Right lobe of liver (tissue), 6 donors: ENCODE measurements around the gene TMEM247. TPM values are rescaled to one million over a fixed set of nuclear protein-coding genes. Genes with fewer than 3 reads are reported as not detected.
A peak's percentile ranks its signal among the peaks of the same experiment; 100 is the strongest.

Experiments used
- ATAC-seq, 4 donors: fragments of 200-7000 bp; cut with Tn5 transposase; one replicate each; pipeline ENCODE4 v1.9.1; 2020; ENCODE audit warnings: mild to moderate bottlenecking in 4 of 4, moderate library complexity in 4 of 4
- DNase-seq, 3 donors: peaks; one replicate each; pipeline ENCODE4 v3.0.0-alpha.2; 2020
- H3K27ac ChIP-seq, 3 donors: fragments of 200-600 bp; one replicate each; pipeline ENCODE4 v1.8.0; 2022
- H3K27me3 ChIP-seq, 2 donors: fragments of 200-600 bp; one replicate each; pipeline ENCODE4 v1.8.0; 2022
- H3K36me3 ChIP-seq, 4 donors: fragments of 200-600 bp; sonication (generic) in 1 of 4; one replicate each; pipeline versions ENCODE4 v1.5.1 to v1.8.0; 2017 to 2022; ENCODE audit warnings: control low read depth in 1 of 4
- H3K4me1 ChIP-seq, 4 donors: fragments of 200-600 bp; sonication (generic) in 1 of 4; one replicate each; pipeline versions ENCODE4 v1.5.1 to v1.8.0; 2017 to 2022; ENCODE audit warnings: control low read depth in 1 of 4
- H3K4me3 ChIP-seq, 3 donors: fragments of 200-600 bp; one replicate each; pipeline ENCODE4 v1.8.0; 2022
- H3K9me3 ChIP-seq, 4 donors: fragments of 200-600 bp; sonication (generic) in 1 of 4; one replicate each; pipeline versions ENCODE4 v1.5.1 to v1.8.0; 2017 to 2022; ENCODE audit warnings: control low read depth in 1 of 4
- CTCF ChIP-seq, 4 donors: fragments of 200-600 bp in 3 of 4; fragments of 450-650 bp in 1 of 4; IDR thresholded peaks; one replicate each; pipeline versions ENCODE4 v1.5.1 to v1.8.0; 2016 to 2022; ENCODE audit warnings: antibody characterized with exemption in 4 of 4, mild to moderate bottlenecking in 2 of 4
- POLR2A ChIP-seq: fragments of 450-650 bp; IDR thresholded peaks from one replicate; pipeline ENCODE4 v1.6.1; 2017; ENCODE audit warnings: antibody characterized with exemption, mild to moderate bottlenecking
- WGBS: methylation state at CpG from one replicate; pipeline ENCODE4 v1.1.6; 2018; ENCODE audit warnings: low coverage, low lambda C conversion rate; ENCODE audit not compliant: insufficient coverage; ENCODE audit errors: missing lambda C conversion rate; 5-methylcytosine and 5-hydroxymethylcytosine counted together
- intact Hi-C, 2 donors: fragments of 100-400 bp; cut with DNase I; formaldehyde crosslinking; loops; one replicate each; pipeline versions ENCODE4 v1.11.2 to v1.14.1; 2022
- total RNA-seq, 6 experiments: library from RNA; depleted of rRNA in 2 of 6; stranded (reverse); fragments of >200 nt in 2 of 6; fragmentation: NEBNext Ultra II Directional in 3 of 6; extraction: Animal tissue kit (Norgen Biotek cat#: 25700) in 3 of 6; gene quantifications; one replicate each; pipeline versions ENCODE4 v1.1.0 to v1.2.4, GENCODE V29; 2016 to 2023
- donor health status: DM: no; HTN: yes; CAD: no.
- donor health status: DM: no; HTN: no; CAD: no.
- donor health status: DM: no; HTN: no; CAD: no.
- donor health status: DM: no; HTN: yes; CAD: no.
- donor health status: DM: no; HTN: yes; CAD: no.

Gene TMEM247
- total RNA-seq, 6 experiments from 2014 or later = not detected

GRCh38 chr2:46487667-46488335 is 8.4 kb downstream of the TMEM247 start:
- Histone ChIP-seq H3K4me3 (no peak overlapping the region), H3K27me3 (no peaks in the 10 kb centered on the region), H3K9me3 (no peaks in the 10 kb centered on the region), H3K27ac (no peak overlapping the region), H3K4me1 (no peaks in the 10 kb centered on the region), H3K36me3 (no peaks in the 10 kb centered on the region)
- WGBS = 67% methylated on average over 4 of the region's 8 CpGs
- ATAC-seq = peak; percentile 54 to 87 (median 61)
- peak in 1 of 3 donors; percentile 58 for DNase-seq
- TF ChIP-seq CTCF (IDR thresholded peaks at IDR 0.05) = no peak
- no peak for TF ChIP-seq POLR2A
- intact Hi-C loops = no loop called here

GRCh38 chr2:46488389-46488788 is 9.0 kb downstream of the TMEM247 start:
- Histone ChIP-seq H3K4me1 (no peaks in the 10 kb centered on the region), H3K9me3 (no peaks in the 10 kb centered on the region), H3K27ac (no peak overlapping the region), H3K4me3 (no peak overlapping the region), H3K27me3 (no peaks in the 10 kb centered on the region), H3K36me3 (no peaks in the 10 kb centered on the region)
- DNase-seq (no peak), ATAC-seq (no peak)
- no peak for TF ChIP-seq CTCF (IDR thresholded peaks at IDR 0.05)
- no peak for TF ChIP-seq POLR2A
- intact Hi-C loops = no loop called here
- 67% methylated on average over 2 of the region's 2 CpGs for WGBS

- Histone ChIP-seq H3K4me1 (no peaks in the 10 kb centered on the region), H3K27me3 (no peaks in the 10 kb centered on the region), H3K9me3 (no peaks in the 10 kb centered on the region), H3K4me3 (no peak overlapping the region), H3K36me3 (no peaks in the 10 kb centered on the region), H3K27ac (peak overlapping the region in 1 of 3 donors; percentile 13)
- TF ChIP-seq CTCF (IDR thresholded peaks at IDR 0.05) (no peak), POLR2A (no peak)
- peak in 3 of 4 donors; percentile 12 to 38 (median 18) for ATAC-seq
- 65% methylated on average over 6 of the region's 8 CpGs for WGBS
- intact Hi-C loops = no loop called here
- DNase-seq = no peak
Measured at GRCh38 chr2:46489423-46490174, 10.2 kb downstream of the TMEM247 start.

GRCh38 chr2:46490521-46491141 is 11.3 kb downstream of the TMEM247 start:
- Histone ChIP-seq H3K4me1 (no peaks in the 10 kb centered on the region), H3K9me3 (no peaks in the 10 kb centered on the region), H3K27ac (peak overlapping the region in 1 of 3 donors; percentile 24), H3K4me3 (no peak overlapping the region), H3K36me3 (no peaks in the 10 kb centered on the region), H3K27me3 (no peaks in the 10 kb centered on the region)
- no peak for TF ChIP-seq CTCF (IDR thresholded peaks at IDR 0.05)
- no peak for TF ChIP-seq POLR2A
- ATAC-seq (peak; percentile 59 to 81 (median 68)), DNase-seq (peak in 2 of 3 donors; percentile 39 to 63)
- WGBS = 41% methylated on average over 3 of the region's 6 CpGs
- intact Hi-C loops = no loop called here
